Adrenal gland (tissue), 12 donors: ENCODE data around the gene TAF11L4. TPM values are rescaled to one million over a fixed set of nuclear protein-coding genes. Genes with fewer than 3 reads are reported as not detected.
"Not testable (repeated sequence)": the region's sequence is repeated elsewhere in the genome, so short reads cannot be mapped to it uniquely, and the experiment has no call there.

Source experiments
- DNase-seq, 7 donors: peaks; one replicate each; pipeline ENCODE4 v3.0.0-alpha.2; 2019 to 2020
- H3K27ac ChIP-seq, 5 donors: fragments of 200-600 bp; sonication (generic) in 4 of 5; 1 replicate in 3 of 5; 2 replicates in 2 of 5; pipeline versions ENCODE4 v1.5.1 to v1.8.0; 2016 to 2020; ENCODE audit warnings: mild to moderate bottlenecking in 1 of 5
- H3K27me3 ChIP-seq: fragments of 200-600 bp; 2 replicates; pipeline ENCODE4 v1.8.0; 2021
- H3K36me3 ChIP-seq, 2 donors: fragments of 200-600 bp; replicated peaks in 1 of 2; 1 replicate in 1 of 2; 2 replicates in 1 of 2; pipeline versions ENCODE4 v1.5.1 to v1.8.0; 2018 to 2022
- H3K4me1 ChIP-seq, 2 donors: fragments of 200-600 bp; replicated peaks in 1 of 2; 1 replicate in 1 of 2; 2 replicates in 1 of 2; pipeline versions ENCODE4 v1.5.1 to v1.8.0; 2018 to 2021
- H3K4me3 ChIP-seq, 4 donors: fragments of 200-600 bp; sonication (generic) in 3 of 4; one replicate each; pipeline ENCODE4 v1.5.1; 2016 to 2018
- H3K9me3 ChIP-seq, 3 donors: fragments of 200-600 bp; sonication (generic) in 1 of 3; replicated peaks in 1 of 3; 1 replicate in 2 of 3; 2 replicates in 1 of 3; pipeline versions ENCODE4 v1.5.1 to v1.8.0; 2016 to 2021
- POLR2A ChIP-seq, 2 donors: fragments of 450-650 bp; IDR thresholded peaks; one replicate each; pipeline ENCODE4 v1.6.1; 2017; ENCODE audit warnings: antibody characterized with exemption in 2 of 2, mild to moderate bottlenecking in 2 of 2, moderate library complexity in 1 of 2
- WGBS, 4 donors: extraction: QIAGEN DNeasy Blood & Tissue Kit in 2 of 4; methylation state at CpG; one replicate each; pipeline versions ENCODE4 v1.1.5 to v1.1.7; 2013 to 2017; 5-methylcytosine and 5-hydroxymethylcytosine counted together
- intact Hi-C, 2 donors: fragments of 100-400 bp; cut with DNase I; formaldehyde crosslinking; loops; one replicate each; pipeline versions ENCODE4 v1.14.1 to v1.15.0; 2022 to 2023
- polyA plus RNA-seq, 3 donors: library from polyadenylated mRNA; stranded (reverse); fragments of 200-250 nt in 2 of 3; fragments of 350-450 nt in 1 of 3; fragmentation: Illumina TruSeq in 1 of 3; extraction: RNeasy Lipid Tissue Mini Kit (QIAGEN cat#74804) in 1 of 3; gene quantifications; one replicate each; pipeline ENCODE4 v1.2.3, GENCODE V29; 2013 to 2014
- total RNA-seq, 9 donors: library from RNA; depleted of rRNA in 4 of 9; stranded (reverse); fragments of >200 nt in 4 of 9; fragments of 120-200 nt in 1 of 9; fragmentation: NEBNext Ultra II Directional in 1 of 9; extraction: Animal tissue kit (Norgen Biotek cat#: 25700) in 1 of 9; gene quantifications; one replicate each; pipeline versions ENCODE4 v1.1.0 to v1.2.4, GENCODE V29; 2013 to 2023
- TF ChIP-seq, protein P1 (sequence below), 6 experiments: fragments of 450-650 bp in 4 of 6; fragments of 200-600 bp in 2 of 6; sonication (generic) in 1 of 6; IDR thresholded peaks; 1 replicate in 5 of 6; 2 replicates in 1 of 6; pipeline versions ENCODE4 v1.5.1 to v1.8.0; 2016 to 2021; ENCODE audit warnings: antibody characterized with exemption in 6 of 6, mild to moderate bottlenecking in 2 of 6, moderate library complexity in 1 of 6
- donor health status: healthy with polysubstance abuse.
- donor health status: Bipolar disorder and iron deficiency.
- donor health status: DM: yes; HTN: yes; CAD: no.
- donor health status: DM: no; HTN: no; CAD: no.
- donor health status: DM: no; HTN: no; CAD: no.
- donor health status: DM: yes; HTN: yes; CAD: no.

TAF11L4 gene
- total and polyA plus RNA-seq, 12 donors: not detected

- no peak for DNase-seq
- Histone ChIP-seq H3K27ac (no peak overlapping the region), H3K27me3 (no peaks in the 10 kb centered on the region), H3K36me3 (no peaks in the 10 kb centered on the region), H3K4me1 (no peaks in the 10 kb centered on the region), H3K9me3 (no peaks in the 10 kb centered on the region), H3K4me3 (no peak overlapping the region)
- intact Hi-C loops: no loop called here
- no peak for TF ChIP-seq POLR2A (IDR thresholded peaks at IDR 0.05)
- TF ChIP-seq, protein P1, sequence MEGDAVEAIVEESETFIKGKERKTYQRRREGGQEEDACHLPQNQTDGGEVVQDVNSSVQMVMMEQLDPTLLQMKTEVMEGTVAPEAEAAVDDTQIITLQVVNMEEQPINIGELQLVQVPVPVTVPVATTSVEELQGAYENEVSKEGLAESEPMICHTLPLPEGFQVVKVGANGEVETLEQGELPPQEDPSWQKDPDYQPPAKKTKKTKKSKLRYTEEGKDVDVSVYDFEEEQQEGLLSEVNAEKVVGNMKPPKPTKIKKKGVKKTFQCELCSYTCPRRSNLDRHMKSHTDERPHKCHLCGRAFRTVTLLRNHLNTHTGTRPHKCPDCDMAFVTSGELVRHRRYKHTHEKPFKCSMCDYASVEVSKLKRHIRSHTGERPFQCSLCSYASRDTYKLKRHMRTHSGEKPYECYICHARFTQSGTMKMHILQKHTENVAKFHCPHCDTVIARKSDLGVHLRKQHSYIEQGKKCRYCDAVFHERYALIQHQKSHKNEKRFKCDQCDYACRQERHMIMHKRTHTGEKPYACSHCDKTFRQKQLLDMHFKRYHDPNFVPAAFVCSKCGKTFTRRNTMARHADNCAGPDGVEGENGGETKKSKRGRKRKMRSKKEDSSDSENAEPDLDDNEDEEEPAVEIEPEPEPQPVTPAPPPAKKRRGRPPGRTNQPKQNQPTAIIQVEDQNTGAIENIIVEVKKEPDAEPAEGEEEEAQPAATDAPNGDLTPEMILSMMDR (IDR thresholded peaks at IDR 0.05): no peak
- WGBS, 4 donors: 67 to 77% (median 72%) methylated on average over 2 of the region's 2 CpGs
These were observed 38.8 kb upstream of the TAF11L4 start for GRCh38 chr5:17482790-17483189.

GRCh38 chr5:17486464-17487173 is 35.0 kb upstream of the TAF11L4 start:
- H3K4me1 ChIP-seq, H3K27ac ChIP-seq, H3K9me3 ChIP-seq, DNase-seq, H3K36me3 ChIP-seq, H3K4me3 ChIP-seq, H3K27me3 ChIP-seq, intact Hi-C loops: not testable (repeated sequence)
- WGBS, 4 donors: 82 to 86% (median 85%) methylated on average over 10 of the region's 10 CpGs

DNA sequence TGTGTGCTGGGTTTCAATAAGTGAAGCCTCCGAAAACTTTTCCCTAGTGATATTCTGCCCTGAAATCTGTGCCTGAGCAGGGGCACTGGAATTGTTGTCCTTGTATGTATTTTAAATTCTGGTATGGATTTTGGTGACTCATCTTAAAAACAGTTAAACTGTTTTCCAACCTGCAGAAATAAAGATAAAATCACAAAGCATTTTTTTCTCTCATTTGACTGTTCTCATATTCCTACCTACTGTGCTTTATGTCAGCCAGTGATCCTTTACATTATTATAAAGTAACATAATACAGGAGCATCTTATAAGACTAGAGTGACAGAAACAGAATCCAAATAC is 34.5 kb upstream of the TAF11L4 start:
- Histone ChIP-seq H3K36me3 (no peaks in the 10 kb centered on the region), H3K27ac (no peak overlapping the region), H3K27me3 (no peaks in the 10 kb centered on the region), H3K9me3 (no peaks in the 10 kb centered on the region), H3K4me1 (no peaks in the 10 kb centered on the region), H3K4me3 (no peak overlapping the region)
- no peak for DNase-seq
- 82 to 91% (median 87%) methylated on average over 1 of the region's 1 CpG for WGBS, 4 donors
- intact Hi-C loops: no loop called here
- no peak for TF ChIP-seq POLR2A (IDR thresholded peaks at IDR 0.05)

DNA sequence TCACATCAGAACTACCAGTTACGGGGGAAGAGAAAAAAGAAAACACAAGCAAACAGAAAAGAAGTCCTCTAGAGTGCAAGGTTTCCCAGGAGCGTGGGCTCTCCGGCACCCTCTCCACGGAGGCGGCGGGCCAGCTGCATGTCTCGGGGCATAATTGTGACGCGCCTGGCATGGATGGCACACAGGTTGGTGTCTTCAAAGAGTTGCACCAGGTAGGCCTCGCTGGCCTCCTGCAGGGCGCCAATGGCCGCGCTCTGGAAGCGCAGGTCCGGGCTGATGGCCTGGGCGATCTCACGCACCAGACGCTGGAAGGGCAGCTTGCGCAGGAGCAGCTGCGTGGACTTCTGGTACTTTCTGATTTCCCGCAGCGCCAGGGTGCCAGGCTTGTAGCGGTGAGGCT is 30.3 kb upstream of the TAF11L4 start:
- H3K27ac ChIP-seq, intact Hi-C loops, H3K36me3 ChIP-seq, DNase-seq, H3K27me3 ChIP-seq, H3K9me3 ChIP-seq, H3K4me3 ChIP-seq, H3K4me1 ChIP-seq: not testable (repeated sequence)
- 94 to 96% (median 95%) methylated on average over 9 to 23 of the region's 23 CpGs for WGBS, 4 donors

GRCh38 chr5:17492770-17493169 is 28.8 kb upstream of the TAF11L4 start:
- intact Hi-C loops: no loop called here
- no peak overlapping the region for H3K27ac ChIP-seq
- WGBS, 4 donors: 81 to 89% (median 85%) methylated on average over 3 of the region's 3 CpGs
- no peaks in the 10 kb centered on the region for H3K36me3 ChIP-seq
- no peak for TF ChIP-seq POLR2A (IDR thresholded peaks at IDR 0.05)
- TF ChIP-seq, protein P1 (IDR thresholded peaks at IDR 0.05): no peak
- DNase-seq: no peak
- no peaks in the 10 kb centered on the region for H3K4me1 ChIP-seq
- H3K4me3 ChIP-seq: no peak overlapping the region
- no peaks in the 10 kb centered on the region for H3K27me3 ChIP-seq
- H3K9me3 ChIP-seq: no peaks in the 10 kb centered on the region

DNA sequence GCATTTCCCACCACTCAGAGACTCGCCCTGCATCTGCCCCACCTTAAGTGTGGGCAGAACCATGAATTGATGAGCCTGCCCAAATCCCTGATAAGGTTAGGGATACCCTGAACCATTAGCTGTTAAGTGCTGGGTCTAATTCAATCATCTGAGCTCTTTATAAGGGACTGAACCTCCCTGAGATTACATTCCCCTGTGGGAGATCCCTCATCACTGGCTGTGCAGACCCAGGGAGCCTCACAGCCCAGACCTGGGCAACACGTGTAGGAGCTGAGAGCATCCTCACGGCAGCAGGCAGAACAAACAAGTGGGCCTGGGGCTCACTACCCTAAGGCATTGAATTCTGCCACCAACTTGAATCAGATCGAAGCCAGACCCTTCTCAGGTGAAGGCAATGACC is 24.2 kb upstream of the TAF11L4 start:
- Histone ChIP-seq H3K36me3 (no peaks in the 10 kb centered on the region), H3K9me3 (no peaks in the 10 kb centered on the region), H3K4me3 (no peak overlapping the region), H3K27ac (no peak overlapping the region), H3K4me1 (no peaks in the 10 kb centered on the region), H3K27me3 (no peaks in the 10 kb centered on the region)
- no peak for DNase-seq
- WGBS, 4 donors: 49 to 75% (median 68%) methylated on average over 4 of the region's 4 CpGs
- TF ChIP-seq POLR2A (IDR thresholded peaks at IDR 0.05): no peak
- TF ChIP-seq, protein P1 (IDR thresholded peaks at IDR 0.05): no peak
- intact Hi-C loops: no loop called here

- H3K27me3 ChIP-seq, H3K36me3 ChIP-seq, DNase-seq, H3K9me3 ChIP-seq, H3K27ac ChIP-seq, intact Hi-C loops, H3K4me1 ChIP-seq, H3K4me3 ChIP-seq: not testable (repeated sequence)
- 77 to 89% (median 86%) methylated on average over 8 of the region's 8 CpGs for WGBS, 4 donors
These were observed 23.7 kb upstream of the TAF11L4 start, which contains the start of gene TAF11L2 for GRCh38 chr5:17497931-17498330. TAF11L2 (plus strand) TSS chr5:17498231.
